WI38 (cell line): ENCODE measurements around the gene RBBP8.

Experiments used
- H3K4me3 ChIP-seq: 2 replicates; pipeline ENCODE4 v1.5.1; 2011; ENCODE audit warnings: low read depth, mild to moderate bottlenecking, control low read depth, low read length
- TF ChIP-seq, protein P1 (sequence below): IDR thresholded peaks from 2 replicates; pipeline ENCODE4 v1.5.1; 2012; ENCODE audit warnings: low read depth, mild to moderate bottlenecking, control low read depth, low read length

Gene RBBP8

GRCh38 chr18:22987547-22988189, 54.5 kb downstream of the RBBP8 start:
- H3K4me3 ChIP-seq, result no peak overlapping the region
- TF ChIP-seq, protein P1, sequence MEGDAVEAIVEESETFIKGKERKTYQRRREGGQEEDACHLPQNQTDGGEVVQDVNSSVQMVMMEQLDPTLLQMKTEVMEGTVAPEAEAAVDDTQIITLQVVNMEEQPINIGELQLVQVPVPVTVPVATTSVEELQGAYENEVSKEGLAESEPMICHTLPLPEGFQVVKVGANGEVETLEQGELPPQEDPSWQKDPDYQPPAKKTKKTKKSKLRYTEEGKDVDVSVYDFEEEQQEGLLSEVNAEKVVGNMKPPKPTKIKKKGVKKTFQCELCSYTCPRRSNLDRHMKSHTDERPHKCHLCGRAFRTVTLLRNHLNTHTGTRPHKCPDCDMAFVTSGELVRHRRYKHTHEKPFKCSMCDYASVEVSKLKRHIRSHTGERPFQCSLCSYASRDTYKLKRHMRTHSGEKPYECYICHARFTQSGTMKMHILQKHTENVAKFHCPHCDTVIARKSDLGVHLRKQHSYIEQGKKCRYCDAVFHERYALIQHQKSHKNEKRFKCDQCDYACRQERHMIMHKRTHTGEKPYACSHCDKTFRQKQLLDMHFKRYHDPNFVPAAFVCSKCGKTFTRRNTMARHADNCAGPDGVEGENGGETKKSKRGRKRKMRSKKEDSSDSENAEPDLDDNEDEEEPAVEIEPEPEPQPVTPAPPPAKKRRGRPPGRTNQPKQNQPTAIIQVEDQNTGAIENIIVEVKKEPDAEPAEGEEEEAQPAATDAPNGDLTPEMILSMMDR, result no peak

GRCh38 chr18:22988208-22988607, 55.1 kb downstream of the RBBP8 start:
- H3K4me3 ChIP-seq, result no peak overlapping the region

DNA sequence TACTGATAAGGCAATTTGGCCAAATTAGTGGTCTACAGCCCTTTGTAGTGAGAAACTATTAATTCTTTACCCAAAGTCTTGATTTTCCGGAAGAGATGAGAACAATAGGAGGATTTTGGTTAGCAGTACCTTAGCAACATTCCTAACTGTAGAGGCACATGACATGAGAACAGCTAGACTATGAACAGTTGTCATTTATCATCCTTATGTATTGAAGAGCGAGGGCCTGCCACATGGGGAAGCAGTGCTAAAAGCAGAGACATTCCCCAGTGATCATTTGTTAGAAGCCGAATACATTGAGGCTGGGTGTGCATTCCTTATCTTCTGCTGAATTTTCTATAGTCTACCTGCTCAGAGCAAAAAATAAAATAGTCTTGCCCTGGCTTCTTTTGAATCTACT, 65.2 kb downstream of the RBBP8 start:
- TF ChIP-seq, protein P1, result no peak
- no peak overlapping the region for H3K4me3 ChIP-seq

More at GRCh38 chr18:22988208-22988607, 55.1 kb downstream of the RBBP8 start:
- TF ChIP-seq, protein P1, result no peak

GRCh38 chr18:22999212-22999611, 66.1 kb downstream of the RBBP8 start:
- TF ChIP-seq, protein P1, result no peak
- H3K4me3 ChIP-seq, result no peak overlapping the region

GRCh38 chr18:22999647-23000046, 66.5 kb downstream of the RBBP8 start:
- no peak overlapping the region for H3K4me3 ChIP-seq
- TF ChIP-seq, protein P1, result no peak

DNA sequence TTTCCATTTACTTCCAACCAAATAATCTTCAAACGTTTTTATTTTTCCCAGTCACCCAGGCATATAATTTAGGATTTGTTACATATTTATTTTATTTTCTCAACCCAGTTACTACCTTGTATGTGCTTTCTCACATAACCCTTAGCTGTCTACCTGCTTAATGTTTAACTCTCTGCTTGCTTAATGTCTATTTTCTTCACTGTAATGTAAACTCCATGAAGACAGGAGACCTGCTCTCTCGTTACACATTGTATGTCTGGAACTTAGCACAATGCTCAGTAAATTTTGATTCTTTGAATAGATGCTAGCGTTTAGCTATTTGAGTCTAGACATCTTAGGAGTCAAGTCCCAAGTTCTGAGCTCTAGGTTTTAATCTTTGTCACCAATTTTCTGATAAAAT, 70.2 kb downstream of the RBBP8 start:
- no peak overlapping the region for H3K4me3 ChIP-seq
- TF ChIP-seq, protein P1, result no peak

- no peak overlapping the region for H3K4me3 ChIP-seq
- TF ChIP-seq, protein P1, result no peak
These were observed 79.1 kb downstream of the RBBP8 start for GRCh38 chr18:23012249-23012648.
